Skeletal muscle tissue (tissue), 4 donors: Measurements from ENCODE around the gene SEC24C. TPM values are rescaled to one million over a fixed set of nuclear protein-coding genes. Genes with fewer than 3 reads are reported as not detected.

Experiments
- H3K27ac ChIP-seq: one replicate; pipeline ENCODE4 v1.7.0; 2013; ENCODE audit warnings: mild to moderate bottlenecking, low read depth, low read length, inconsistent platforms
- H3K27me3 ChIP-seq, 3 donors: one replicate each; pipeline ENCODE4 v1.7.0; 2013; ENCODE audit warnings: low read length in 3 of 3; ENCODE audit not compliant: control insufficient read depth in 3 of 3, insufficient read depth in 3 of 3
- H3K36me3 ChIP-seq, 3 donors: one replicate each; pipeline ENCODE4 v1.7.0; 2013; ENCODE audit warnings: low read length in 3 of 3; ENCODE audit not compliant: control insufficient read depth in 3 of 3, insufficient read depth in 3 of 3
- H3K4me1 ChIP-seq, 3 donors: one replicate each; pipeline ENCODE4 v1.7.0; 2013; ENCODE audit warnings: low read length in 3 of 3, mild to moderate bottlenecking in 3 of 3; ENCODE audit not compliant: control insufficient read depth in 3 of 3, insufficient read depth in 3 of 3
- H3K4me3 ChIP-seq, 3 donors: one replicate each; pipeline ENCODE4 v1.7.0; 2013; ENCODE audit warnings: low read length in 3 of 3
- H3K9ac ChIP-seq, 3 donors: one replicate each; pipeline ENCODE4 v1.7.0; 2013; ENCODE audit warnings: low read length in 3 of 3, mild to moderate bottlenecking in 3 of 3, moderate library complexity in 2 of 3, low read depth in 1 of 3
- H3K9me3 ChIP-seq, 3 donors: one replicate each; pipeline ENCODE4 v1.7.0; 2013; ENCODE audit warnings: low read length in 3 of 3; ENCODE audit not compliant: control insufficient read depth in 3 of 3
- total RNA-seq: library from RNA; depleted of rRNA; stranded (reverse); fragments of >200 nt; gene quantifications from one replicate; pipeline ENCODE4 v1.2.3, GENCODE V29; 2014
- donor health status: Osteomylitis.

SEC24C gene
- total RNA-seq, 1 donor from 2014 or later, result 41.8 TPM

GRCh38 chr10:73808021-73808815 lies 64.0 kb downstream of the SEC24C start:
- no peak overlapping the region for H3K27ac ChIP-seq
- peaks cover 3 to 14% (median 8%) of the 10 kb centered on the region in 3 donors for H3K4me1 ChIP-seq
- no peaks in the 10 kb centered on the region for H3K27me3 ChIP-seq
- H3K9me3 ChIP-seq, result no peaks in the 10 kb centered on the region
- H3K4me3 ChIP-seq, result no peak overlapping the region
- no peak overlapping the region for H3K9ac ChIP-seq
- H3K36me3 ChIP-seq, result peaks cover 47 to 53% (median 48%) of the 10 kb centered on the region in 3 donors

DNA sequence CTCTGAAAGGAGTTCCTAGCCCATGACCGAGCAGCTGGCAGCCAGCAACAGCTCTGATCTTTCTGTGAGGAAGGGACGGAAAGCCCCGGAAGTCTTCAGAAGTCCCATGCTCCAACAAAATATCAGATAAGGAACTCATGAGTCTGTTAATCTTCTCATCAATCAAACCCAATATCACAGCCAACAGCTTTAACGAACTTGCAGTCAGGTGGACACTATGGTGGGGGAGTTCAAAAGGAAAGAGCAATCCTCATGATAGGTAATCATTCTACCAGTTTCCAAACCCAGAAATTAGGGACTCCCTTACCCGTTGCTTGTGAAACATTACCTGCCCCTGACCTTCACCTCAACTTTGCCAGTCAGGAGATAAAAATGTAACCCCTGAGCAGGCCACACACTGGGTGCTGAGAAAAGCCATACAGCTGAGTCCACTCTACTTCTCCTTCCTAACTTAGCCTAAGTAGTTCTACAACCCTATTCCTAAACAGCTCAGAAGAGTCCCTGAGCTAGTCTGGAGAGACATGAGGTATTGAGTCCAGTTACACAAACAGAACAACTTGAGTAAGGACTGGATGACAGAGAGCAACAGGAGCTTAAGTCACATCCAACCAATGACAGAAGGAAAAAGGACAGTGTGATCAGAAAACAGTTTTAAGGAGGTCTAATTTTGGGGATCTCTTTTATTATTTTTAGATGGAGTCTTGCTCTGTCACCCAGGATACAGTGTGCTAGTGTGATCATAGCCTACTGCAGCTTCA lies 65.1 kb downstream of the SEC24C start:
- H3K9ac ChIP-seq, result no peak overlapping the region
- no peak overlapping the region for H3K4me3 ChIP-seq
- no peaks in the 10 kb centered on the region for H3K27me3 ChIP-seq
- peaks cover 44 to 47% (median 47%) of the 10 kb centered on the region in 3 donors for H3K36me3 ChIP-seq
- H3K9me3 ChIP-seq, result no peaks in the 10 kb centered on the region
- no peak overlapping the region for H3K27ac ChIP-seq
- peaks cover 3 to 12% (median 8%) of the 10 kb centered on the region in 3 donors for H3K4me1 ChIP-seq

GRCh38 chr10:73810358-73810734 lies 66.2 kb downstream of the SEC24C start:
- H3K9ac ChIP-seq, result peak overlapping the region; percentile 78 to 91 (median 89)
- H3K36me3 ChIP-seq, result peaks cover 43 to 55% (median 49%) of the 10 kb centered on the region in 3 donors
- H3K9me3 ChIP-seq, result no peaks in the 10 kb centered on the region

DNA sequence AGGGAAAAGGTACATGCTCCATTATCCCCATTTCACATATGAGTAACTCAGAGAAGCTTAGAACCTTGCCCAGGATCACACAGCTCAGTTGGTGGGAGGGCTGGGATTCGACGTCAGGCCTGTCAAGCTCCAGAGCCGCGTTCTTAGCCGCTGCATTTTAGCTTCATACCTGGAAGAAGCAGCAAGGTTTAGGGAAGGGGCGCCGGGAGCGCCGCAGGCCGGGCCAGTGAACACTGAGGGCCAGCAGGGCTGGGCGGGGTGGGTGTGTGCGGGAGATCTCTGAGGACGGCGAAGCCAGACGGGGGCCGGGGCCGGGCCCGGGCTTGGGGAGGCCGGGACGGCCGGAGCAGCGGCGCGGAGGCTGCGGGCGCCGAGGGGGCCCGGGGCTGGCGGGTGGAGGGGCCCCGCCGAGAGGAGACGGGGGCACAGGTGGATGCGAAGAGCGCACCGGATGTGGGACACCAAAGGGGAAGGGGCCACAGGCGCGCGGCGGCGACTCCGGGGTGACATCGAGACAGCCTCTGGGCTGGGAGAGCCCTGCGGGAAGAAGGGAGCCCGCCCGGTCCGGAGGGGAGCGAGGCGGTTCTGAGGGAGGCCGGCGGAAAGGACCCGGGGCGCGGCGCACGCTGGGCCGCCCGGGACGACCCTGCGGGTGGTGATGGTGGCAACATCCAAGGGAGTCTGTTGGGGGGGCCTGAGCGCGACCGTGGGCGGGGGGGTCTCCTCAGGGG lies 66.7 kb downstream of the SEC24C start:
- Histone ChIP-seq H3K4me1 (peaks cover 6 to 12% (median 8%) of the 10 kb centered on the region in 3 donors), H3K27me3 (no peaks in the 10 kb centered on the region), H3K27ac (peak overlapping the region; percentile 84), H3K9me3 (no peaks in the 10 kb centered on the region), H3K4me3 (peak overlapping the region; percentile 69 to 80 (median 78)), H3K9ac (peak overlapping the region; percentile 78 to 91 (median 89)), H3K36me3 (peaks cover 38 to 54% (median 49%) of the 10 kb centered on the region in 3 donors)

More at GRCh38 chr10:73810358-73810734, 66.2 kb downstream of the SEC24C start:
- H3K4me1 ChIP-seq, result peaks cover 3 to 12% (median 8%) of the 10 kb centered on the region in 3 donors
- H3K27ac ChIP-seq, result no peak overlapping the region
- no peaks in the 10 kb centered on the region for H3K27me3 ChIP-seq
- peak overlapping the region; percentile 69 to 80 (median 78) for H3K4me3 ChIP-seq

DNA sequence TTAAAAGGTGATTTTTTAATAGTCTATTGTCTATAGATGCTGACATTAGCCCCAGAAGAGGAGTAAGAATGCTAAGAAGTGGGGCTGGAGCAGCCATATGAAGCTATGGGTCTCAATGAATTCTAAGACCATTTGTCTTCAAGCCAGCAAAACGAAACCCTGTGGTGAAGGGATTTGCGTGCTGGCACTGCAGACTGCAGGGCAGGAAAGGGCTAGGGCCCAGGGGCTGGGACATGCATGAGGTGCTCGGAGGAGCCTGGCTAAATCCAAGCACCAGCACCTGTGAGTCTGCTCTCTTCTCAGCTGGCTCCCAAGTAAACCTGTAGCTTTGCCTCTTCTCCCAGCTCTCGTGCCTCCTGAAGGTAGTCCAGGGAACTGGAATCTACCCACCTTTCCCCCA lies 68.5 kb downstream of the SEC24C start:
- Histone ChIP-seq H3K9me3 (no peaks in the 10 kb centered on the region), H3K27me3 (no peaks in the 10 kb centered on the region), H3K4me1 (peaks cover 12 to 17% (median 15%) of the 10 kb centered on the region in 3 donors), H3K27ac (no peak overlapping the region), H3K4me3 (no peak overlapping the region), H3K36me3 (peaks cover 29 to 51% (median 42%) of the 10 kb centered on the region in 3 donors), H3K9ac (no peak overlapping the region)

- Histone ChIP-seq H3K9ac (no peak overlapping the region), H3K4me3 (no peak overlapping the region), H3K36me3 (peaks cover 22 to 49% (median 39%) of the 10 kb centered on the region in 3 donors), H3K9me3 (no peaks in the 10 kb centered on the region), H3K4me1 (peaks cover 15 to 17% (median 16%) of the 10 kb centered on the region in 3 donors), H3K27ac (no peak overlapping the region), H3K27me3 (no peaks in the 10 kb centered on the region)
These were observed 69.2 kb downstream of the SEC24C start for GRCh38 chr10:73813333-73813732.

GRCh38 chr10:73814276-73814895 lies 70.2 kb downstream of the SEC24C start:
- Histone ChIP-seq H3K36me3 (peaks cover 21 to 51% (median 38%) of the 10 kb centered on the region in 3 donors), H3K9me3 (no peaks in the 10 kb centered on the region), H3K27ac (no peak overlapping the region), H3K4me3 (no peak overlapping the region), H3K27me3 (no peaks in the 10 kb centered on the region), H3K4me1 (peaks cover 17 to 23% (median 21%) of the 10 kb centered on the region in 3 donors), H3K9ac (no peak overlapping the region)

GRCh38 chr10:73814896-73815718 lies 70.9 kb downstream of the SEC24C start:
- Histone ChIP-seq H3K9ac (no peak overlapping the region), H3K36me3 (peaks cover 26 to 57% (median 38%) of the 10 kb centered on the region in 3 donors), H3K27me3 (no peaks in the 10 kb centered on the region), H3K27ac (peak overlapping the region; percentile 68), H3K4me3 (no peak overlapping the region), H3K4me1 (peaks cover 24 to 27% (median 25%) of the 10 kb centered on the region in 3 donors), H3K9me3 (no peaks in the 10 kb centered on the region)

DNA sequence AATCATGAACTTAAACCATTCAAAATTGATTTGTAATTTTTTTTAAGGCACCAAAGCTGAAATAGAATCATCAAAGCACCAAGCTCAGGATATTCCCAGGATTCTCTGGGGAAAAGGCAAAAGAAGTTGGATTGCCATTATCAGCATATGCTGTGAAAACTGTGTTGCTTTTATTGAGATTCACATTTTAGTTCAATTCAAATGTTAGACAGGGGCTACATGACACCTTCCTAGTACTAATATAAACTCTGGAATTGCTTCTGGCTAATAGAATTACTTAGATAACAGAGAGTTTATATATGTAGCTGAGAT lies 71.5 kb downstream of the SEC24C start:
- Histone ChIP-seq H3K9ac (no peak overlapping the region), H3K4me3 (no peak overlapping the region), H3K9me3 (no peaks in the 10 kb centered on the region), H3K27me3 (no peaks in the 10 kb centered on the region), H3K4me1 (peaks cover 20 to 27% (median 23%) of the 10 kb centered on the region in 3 donors), H3K36me3 (peaks cover 26 to 57% (median 38%) of the 10 kb centered on the region in 3 donors), H3K27ac (peak overlapping the region; percentile 68)
